ENCODE results near the gene EBPL.

- no peak for TF ChIP-seq POLR2AphosphoS5 (IDR thresholded peaks at IDR 0.05)
- TF ChIP-seq CTCF (IDR thresholded peaks at IDR 0.05) = no peak
- no peak for TF ChIP-seq POLR2A (IDR thresholded peaks at IDR 0.05)
Measured at GRCh38 chr13:49630580-49630979, 60.7 kb downstream of the EBPL start.
